Islet precursor cell (in vitro differentiated cells): ENCODE measurements around the gene PARP9.
A peak's percentile ranks its signal among the peaks of the same experiment; 100 is the strongest.

Experiments used
- DNase-seq: peaks from one replicate; pipeline ENCODE4 v3.0.0-alpha.2; 2018

The PARP9 gene

DNA sequence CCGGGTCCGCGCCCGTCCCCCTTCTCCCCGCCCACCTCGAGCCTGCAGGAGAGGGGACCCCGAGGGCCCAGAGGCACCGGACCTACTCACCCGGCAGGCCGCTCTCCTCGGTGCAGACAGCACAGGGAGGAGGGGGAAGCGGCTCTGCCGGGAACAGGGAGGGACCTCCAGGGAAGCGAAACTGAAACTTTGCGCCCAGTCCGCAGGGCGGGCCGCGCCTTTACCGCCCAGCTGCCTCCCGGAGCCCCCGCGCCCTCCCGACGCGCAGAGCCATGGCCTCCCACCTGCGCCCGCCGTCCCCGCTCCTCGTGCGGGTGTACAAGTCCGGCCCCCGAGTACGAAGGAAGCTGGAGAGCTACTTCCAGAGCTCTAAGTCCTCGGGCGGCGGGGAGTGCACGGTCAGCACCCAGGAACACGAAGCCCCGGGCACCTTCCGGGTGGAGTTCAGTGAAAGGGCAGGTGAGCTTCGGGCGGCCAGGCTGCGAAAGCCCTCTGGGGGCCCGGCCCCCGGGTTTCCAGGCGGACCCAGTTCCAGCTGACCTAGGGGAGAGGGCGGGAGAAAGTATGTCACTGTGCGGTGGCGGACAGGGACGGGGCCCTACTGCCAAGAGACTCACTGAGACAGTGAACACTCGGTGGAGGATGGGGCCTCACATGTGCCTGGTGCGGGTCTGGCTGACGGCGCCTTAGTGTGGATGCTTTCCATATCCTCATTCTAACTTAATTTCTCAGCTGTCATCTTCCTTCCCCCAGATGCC is at the start of gene PARP9, which contains the start of gene DTX3L:
TSS of gene PARP9 (minus strand) at position 146 of the 758 bp plus-strand sequence. CDS start 4,680 bp downstream, outside the sequence.
TSS of gene DTX3L (plus strand) at position 184 of the 758 bp plus-strand sequence. CDS start at position 273, 89 bp downstream.
- DNase-seq: peak; percentile 84

DNA sequence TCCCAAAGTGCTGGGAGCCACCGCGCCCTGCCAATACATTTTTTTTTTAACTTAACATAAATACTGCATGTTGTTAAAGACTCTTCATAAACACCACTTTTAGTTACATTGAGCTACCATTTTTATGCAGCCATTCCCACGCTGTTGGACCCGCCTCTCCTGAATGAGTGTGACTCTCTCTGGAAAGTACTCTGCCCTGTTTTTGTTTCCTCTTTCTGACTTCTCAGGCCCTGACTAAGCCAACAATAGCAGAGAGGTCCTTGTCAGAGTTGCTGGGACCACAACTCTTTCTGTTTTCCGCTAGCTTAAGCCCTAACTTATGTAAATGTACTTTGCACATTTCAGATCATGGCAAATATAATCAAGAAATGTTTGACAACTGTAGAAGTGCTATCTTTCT is 48.6 kb upstream of the PARP9 start:
- DNase-seq: no peak

DNA sequence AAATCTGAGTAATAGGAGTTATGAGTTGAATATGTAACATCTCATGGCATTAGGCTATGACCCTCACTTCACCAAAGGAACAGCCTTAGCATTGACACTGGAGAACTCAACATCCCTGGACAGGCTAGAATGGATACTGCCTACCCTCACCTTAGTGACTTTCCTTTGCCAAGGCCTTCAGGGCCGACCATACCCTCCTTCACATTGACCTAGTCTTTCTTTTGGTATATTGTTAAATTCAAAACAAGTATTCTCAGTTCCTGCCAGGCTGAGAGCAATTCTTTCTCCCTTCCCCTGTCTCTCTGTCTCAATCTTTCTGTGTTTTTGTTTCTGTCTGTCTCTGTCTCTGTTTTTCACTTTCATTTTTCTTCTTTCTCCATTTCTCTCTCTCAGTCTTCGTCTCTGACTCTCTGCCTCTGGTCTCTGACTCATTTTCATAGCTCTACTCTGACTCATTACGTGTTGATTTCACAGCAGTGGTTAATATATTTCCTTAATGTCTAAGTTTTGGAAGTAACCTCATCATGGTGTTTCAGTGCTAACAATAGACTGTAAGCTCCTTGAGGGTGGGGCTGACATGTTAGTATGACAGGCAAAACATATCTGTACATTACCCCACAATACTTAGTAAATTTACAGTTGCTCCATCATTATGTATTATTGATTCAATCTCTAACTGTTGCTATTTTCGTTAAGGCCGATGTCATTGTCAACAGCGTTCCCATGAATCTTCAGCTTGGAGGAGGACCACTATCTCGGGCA is 45.9 kb upstream of the PARP9 start:
- no peak for DNase-seq

DNA sequence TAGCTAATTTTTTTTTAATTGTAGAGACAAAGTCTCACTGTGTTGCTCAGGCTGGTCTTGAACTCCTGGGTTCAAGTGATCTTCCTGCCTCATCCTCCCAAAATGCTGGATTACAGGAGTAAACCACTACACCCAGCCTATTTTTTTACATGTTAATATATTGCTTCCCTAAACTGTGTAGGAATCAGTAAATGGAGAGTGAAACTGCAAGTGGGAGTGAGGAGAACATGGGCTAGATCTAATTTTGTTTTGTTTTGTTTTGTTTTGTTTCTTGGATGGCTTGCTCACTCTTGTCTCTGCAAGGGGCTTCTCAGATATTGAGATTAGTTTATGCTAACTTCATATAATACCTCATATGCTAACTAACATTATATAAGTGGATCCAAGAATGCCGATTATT is 44.8 kb upstream of the PARP9 start:
- DNase-seq: no peak

DNA sequence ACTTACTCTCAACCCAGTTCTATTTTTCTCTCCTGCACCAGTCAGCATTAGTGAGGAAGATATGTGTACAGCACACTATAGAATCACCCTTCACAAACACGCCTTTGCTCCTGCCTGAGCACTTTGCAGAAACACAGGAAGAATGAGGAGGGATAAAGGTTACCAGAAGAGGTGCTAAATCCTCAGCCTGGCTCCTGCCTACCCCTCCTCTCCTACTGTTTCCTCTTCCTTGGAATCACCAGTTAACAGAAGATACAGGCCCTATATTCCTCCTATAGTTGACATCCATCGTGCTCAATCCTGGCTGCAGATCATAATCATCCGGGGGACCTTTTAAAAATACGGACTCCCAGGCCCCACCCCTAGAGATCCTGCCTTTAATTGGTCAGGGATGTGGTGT is 42.2 kb upstream of the PARP9 start:
- DNase-seq: no peak

DNA sequence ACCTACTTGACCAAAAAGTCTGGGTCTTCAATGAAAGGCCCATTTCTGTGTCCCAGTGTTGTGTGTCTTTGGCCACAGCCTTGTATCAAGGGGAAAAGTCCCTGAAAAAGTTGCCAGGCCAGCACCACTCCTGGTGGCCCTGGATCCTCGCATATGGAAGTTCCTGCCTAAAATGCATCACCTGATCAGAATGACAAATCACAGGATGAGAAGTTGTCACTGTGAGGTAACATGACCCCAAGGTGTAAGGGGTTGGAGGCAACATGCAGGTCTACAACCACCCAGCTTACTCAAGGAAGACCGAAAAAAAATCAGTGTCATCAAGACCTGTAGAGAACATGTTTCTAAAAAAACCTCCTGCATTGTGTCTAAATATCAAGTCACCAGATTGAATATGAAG is 39.0 kb upstream of the PARP9 start:
- DNase-seq: no peak

DNA sequence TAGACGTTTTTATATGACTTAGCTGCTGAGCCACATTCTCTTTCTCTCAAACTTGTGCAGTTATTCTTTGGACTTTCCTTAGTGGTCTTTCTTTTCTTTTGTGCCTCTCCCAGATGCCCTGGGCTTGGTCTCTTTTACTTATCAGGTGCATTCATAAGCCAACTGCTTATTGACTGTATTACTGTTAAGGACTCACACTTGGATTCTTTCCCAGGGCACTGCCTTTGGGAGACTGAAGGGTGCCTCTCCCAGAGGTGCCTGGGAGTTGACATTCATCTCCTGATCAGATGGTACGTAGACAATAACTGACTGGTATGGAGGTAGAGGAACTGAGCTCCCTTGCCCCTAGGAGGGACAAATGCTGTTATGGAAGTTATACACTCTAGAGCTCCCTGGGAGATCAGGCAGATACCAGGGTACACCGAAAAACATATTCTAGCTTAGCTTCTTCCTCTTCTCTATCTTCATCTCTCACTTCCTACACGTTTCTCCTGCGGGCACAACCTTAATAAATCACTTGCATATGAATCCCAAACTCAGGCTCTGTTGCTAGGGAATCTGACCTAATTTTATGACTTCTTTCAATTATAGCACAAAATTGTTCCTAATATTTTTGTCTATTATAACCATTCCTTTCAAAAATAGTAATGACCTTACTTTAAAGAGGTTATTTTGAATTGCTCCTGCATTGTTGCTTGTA is 38.1 kb upstream of the PARP9 start:
- no peak for DNase-seq

DNA sequence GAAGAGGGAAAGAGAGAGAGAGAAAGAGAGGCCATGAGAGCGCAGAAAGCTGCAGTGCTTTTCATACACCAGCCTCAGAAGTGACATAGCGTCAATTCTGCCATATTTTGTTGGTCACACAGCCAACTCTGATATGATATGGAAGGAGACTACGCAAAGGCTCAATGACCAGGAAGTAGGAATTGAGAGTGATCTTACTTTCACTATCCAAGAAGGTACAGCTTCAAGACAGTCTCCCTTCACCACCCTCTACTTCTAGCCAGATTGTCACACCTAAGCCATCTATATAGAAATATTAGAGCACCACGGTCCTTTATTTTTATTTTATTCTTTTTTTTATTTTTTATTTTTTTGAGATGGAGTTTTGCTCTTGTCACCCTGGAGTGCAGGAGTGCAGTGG is 34.5 kb upstream of the PARP9 start:
- no peak for DNase-seq

DNA sequence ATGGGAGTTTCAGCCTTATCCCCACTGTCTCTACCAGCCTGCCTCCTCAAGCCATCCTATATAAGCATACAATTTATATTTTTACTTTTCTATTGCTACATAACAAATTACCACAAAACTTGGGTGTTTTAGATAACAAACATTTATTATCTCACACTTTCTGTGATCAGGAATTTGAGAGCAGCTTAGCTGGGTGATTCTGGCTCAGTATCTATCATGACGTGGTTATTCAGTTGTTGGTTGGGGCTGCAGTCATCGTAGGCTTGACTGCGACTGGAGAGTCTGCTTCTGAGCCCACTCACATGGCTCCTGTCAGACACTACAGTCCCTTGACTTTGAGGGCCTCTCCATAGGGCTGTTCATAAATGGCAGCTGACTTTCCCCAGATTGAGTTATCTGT is 34.1 kb upstream of the PARP9 start:
- no peak for DNase-seq

DNA sequence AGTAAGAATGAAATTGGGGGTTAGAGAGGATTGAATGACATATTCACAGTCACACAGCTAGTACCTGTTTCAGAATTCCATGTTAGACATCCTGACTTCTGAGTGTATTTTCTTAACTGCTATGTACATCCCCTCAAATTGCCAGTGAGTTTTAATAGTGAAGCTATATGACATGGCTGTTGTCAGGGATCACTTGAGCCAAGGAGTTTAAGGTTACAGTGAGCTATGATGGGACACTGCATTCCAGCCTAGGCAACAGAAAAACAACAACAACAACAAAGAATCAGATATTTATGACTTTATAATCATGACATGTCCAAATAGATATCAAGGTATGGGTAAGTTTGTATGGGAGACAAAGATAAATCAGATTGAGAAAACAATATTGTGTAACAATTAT is 29.9 kb upstream of the PARP9 start:
- DNase-seq: no peak

DNA sequence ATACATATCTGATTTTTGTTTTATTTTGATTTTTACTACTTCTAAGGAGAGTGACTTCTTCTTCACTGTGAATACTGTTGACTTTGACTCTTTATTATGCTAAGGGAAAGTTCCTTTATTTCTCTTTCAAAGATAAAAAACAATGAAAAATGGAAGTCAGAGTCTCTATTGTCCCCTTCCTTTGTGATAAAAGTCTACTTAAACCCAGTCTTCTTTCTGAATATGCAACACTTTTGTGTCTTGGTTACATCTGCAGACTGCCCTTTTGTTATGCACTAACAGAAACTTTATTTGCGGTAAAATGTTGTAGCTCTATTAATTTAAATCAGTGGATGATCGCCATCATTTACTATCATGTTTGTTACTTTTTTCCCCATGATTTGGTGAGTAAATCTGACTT is 26.5 kb upstream of the PARP9 start:
- no peak for DNase-seq

DNA sequence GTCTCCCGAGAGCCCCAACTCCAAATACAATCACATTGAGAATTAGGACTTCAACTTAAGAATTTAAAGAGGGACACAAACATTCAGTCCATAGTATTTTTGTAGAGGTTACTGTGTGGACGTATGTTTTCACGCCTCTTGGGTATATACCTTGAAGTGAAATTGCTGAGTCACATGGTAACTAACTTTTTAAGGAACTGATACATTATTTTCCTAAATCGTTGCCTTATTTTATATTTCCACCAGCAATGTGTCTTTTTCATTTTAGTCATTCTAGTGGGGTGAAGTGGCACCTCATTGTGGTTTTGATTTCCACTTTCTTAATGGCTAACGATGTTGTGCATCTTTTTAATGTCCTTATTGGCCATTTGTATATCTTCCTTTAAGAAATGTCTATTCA is 25.2 kb upstream of the PARP9 start:
- no peak for DNase-seq

DNA sequence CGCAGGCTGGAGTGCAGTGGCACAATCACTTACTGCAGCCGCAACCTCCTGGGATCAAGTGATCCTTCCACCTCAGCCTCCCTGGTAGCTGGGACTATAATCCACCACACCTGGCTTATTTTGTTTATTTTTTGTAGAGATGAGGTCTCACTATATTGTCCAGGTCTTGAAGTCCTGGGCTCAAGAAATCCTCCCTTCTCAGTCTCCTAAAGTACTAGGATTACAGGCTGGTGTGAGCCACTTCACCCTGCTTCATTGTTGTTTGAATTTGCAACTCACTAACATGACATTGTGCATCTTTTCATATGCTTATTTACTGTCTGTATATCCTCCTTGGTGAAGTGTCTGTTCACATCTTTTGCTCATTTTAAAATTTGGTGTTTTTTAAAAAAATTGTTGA is 23.5 kb upstream of the PARP9 start:
- no peak for DNase-seq

DNA sequence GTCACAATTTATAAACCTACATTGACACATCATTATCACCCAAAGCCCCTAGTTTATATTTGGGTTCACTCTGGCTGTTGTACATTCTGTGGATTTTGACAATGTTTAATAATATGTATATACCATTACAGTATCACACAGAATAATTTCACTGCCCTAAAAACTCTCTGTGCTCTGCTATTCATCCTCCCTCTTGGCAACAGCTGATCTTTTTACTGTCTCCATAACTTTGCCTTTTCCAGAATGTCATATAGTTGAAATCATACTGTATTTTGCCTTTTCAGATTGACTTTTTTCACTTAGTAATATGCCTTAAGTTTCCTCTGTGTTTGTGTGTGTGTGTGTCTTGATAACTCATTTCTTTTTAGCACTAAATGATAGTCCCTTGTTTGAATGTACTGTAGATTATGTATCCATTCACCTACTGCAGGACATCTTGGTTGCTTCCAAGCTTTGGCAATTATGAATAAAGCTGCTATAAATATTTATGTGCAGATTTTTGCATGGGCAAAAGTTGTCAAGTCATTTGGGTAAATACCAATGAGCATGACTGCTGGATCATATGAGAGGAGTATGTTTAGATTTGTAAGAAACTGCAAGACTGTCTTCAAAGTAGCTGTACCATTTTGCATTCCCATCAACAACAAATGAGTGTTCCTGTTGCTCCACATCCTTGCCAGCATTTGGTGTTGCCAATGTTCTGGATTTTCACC is 22.8 kb upstream of the PARP9 start:
- DNase-seq: no peak

DNA sequence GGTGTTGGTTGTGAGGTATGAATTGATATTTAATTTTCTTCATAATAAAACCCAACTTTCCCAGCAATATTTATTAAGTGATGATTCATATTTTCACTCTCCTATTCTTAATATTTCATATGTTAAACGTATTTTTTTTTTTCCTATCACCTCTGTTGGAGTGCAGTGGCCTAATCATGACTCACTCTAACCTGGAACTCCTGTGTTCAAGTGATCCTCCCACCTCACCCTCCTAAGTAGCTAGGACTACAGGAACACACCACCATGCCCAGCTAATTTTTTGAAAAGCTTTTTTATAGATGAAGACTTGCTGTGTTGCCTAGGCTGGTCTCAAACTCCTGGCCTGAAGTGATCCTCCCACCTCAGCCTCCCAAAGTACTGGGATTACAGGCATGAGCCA is 22.0 kb upstream of the PARP9 start:
- DNase-seq: no peak

DNA sequence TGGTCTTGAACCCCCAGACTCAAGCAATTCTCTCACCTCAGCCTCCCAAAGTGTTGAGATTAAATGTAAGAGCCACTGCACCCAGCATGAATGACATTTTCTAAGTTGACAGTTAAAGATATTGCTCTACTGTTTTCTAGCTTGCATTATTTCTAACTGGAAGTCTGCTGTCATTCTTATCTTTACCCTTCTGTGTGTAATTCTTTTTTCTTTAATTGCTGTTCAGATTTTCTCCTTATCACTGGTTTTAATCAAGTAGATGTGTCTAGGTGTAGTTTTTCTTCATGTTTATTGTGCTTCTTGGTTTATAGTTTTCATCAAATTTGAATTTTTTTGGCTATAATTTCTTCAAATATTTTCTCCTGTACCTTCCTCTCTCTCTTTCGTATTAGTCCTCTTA is 18.3 kb upstream of the PARP9 start:
- DNase-seq: no peak

DNA sequence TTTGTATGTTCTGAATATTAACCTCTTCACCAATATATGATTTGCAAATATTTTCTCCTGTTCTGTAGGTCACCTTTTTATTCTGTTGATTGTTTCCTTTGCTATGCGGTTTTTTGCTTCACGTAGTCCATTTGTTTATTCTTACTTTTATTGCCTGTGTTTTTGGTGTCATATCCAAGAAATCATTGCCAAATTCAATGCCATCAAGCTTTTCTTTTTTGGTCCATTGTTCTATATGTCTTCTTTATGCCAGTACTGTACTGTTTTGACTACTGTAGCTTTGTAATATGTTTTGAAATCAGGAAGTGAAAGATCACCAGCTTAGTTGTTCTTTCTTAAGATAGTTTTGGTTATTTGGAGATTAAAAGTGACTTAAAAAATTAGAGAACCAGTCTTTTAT is 17.5 kb upstream of the PARP9 start:
- no peak for DNase-seq

DNA sequence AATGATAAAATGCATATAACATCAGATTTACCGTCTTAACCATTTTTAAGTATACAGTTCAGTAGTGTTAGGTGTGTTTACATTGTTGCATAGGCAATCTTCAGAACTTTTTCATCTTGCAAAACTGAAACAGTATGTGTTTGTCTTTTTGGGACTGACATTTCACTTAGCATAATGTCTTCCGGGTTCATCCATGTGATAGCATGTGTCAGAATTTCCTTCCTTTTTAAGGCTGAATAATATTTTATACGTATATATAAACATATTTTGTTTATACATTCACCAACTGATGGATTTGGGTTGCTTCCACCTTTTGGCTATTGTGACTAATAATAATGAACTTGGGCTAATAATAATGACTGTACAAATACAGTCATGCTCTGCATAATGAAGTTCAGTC is 16.4 kb upstream of the PARP9 start:
- DNase-seq: no peak

DNA sequence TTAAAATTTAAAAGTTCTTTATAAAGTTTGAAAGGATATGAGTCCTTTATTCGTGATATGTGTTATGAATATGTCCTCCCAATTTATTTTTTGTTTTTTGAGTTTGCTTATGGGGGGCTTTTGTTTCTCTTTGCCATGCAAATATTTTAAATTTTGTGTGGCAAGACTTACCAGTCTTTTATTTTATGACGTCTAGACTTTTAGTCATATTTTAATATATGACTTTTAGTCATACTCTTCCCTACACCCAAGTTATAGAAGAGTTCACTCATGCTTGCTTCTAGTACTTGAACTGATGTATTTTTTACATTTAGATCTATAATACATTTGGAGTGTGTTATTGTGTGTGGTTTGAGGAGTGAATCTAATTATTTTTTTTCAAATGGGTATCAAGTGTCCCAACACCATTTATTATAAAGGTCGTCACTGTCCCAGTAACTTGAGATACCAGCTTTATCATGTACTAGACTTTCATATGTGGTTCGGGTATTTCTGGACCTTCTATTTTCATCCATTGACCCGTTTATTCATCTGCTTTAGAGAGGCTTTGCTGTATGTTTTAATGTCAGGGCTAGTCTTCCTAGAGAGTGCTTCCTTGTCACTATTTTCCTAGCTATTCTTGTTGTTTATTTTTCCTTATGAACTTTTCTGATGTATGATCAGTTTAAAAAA is 14.1 kb upstream of the PARP9 start:
- no peak for DNase-seq

DNA sequence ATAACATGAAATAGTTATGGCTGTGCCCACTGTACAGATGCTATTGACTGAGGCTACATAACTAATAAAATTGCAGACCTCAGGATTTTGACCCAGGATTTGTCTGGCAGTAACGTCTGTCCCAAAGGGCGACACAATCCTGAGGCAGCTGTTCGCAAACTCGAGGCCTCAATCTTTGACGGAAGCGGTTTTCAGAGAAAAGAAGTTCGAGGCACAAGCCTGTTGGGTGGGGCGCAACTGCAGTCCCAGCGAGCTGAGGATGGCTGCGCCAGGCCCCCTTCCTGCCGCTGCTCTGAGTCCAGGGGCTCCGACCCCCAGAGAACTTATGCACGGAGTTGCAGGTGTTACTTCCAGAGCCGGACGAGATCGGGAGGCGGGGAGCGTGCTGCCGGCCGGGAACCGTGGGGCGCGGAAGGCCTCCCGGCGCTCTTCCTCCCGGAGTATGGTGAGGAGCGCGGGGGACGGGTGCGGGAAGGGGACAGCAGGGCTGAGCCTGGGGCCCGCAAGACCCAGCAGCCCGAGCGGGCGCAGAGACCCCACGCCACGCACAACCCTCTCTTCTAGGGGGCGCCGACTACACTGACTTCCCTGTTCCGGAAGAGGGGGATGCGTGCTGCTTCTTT is 13.4 kb upstream of the PARP9 start, which contains the start of gene PARP15:
TSS of gene PARP15 (plus strand) at position 242 of the 623 bp plus-strand sequence. CDS start at position 260, 18 bp downstream.
- DNase-seq: no peak

DNA sequence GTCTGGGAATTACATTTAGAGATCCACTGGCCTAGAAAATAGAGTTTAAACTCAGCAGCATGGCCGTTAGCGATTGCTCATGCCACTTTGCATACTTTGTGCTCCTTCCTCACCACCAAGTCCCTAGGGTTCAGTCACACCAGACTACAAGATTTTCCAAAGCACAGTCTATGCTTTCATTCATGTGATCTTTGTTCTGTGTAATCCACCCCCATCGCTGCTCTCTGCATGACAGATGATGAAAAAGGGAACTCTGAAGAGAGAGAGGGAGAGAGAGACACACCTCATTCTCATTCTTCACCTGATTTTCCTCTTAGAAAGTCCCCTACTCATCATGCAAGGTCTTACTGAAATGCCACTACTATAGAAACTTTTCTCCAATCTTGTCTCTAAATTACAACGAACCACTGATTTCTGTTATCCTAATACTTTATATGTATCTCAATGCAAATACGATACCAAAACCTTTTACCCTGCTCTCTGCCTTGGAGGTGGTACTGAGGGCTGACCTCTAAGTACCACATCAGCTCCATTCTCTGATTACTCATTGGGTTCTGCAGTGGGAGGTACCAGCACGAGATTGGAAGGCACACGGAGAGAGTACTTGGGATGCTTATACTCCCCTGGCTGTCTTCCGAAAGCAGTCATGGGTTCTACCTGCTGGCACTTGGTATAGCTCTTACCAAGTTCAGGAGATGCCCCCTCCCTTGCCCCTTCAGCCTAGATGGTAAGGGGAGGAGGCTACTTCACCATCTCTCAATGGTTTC is 12.3 kb upstream of the PARP9 start:
- DNase-seq: no peak
